Measurements from ENCODE around the gene TSPAN19. TPM values are rescaled to one million over a fixed set of nuclear protein-coding genes. Genes with fewer than 3 reads are reported as not detected.

TSPAN19 gene
- total and polyA plus RNA-seq, 2 donors (not counting 3 experiments of a cell fraction or from before 2014, with no cell fraction given): not detected

DNA sequence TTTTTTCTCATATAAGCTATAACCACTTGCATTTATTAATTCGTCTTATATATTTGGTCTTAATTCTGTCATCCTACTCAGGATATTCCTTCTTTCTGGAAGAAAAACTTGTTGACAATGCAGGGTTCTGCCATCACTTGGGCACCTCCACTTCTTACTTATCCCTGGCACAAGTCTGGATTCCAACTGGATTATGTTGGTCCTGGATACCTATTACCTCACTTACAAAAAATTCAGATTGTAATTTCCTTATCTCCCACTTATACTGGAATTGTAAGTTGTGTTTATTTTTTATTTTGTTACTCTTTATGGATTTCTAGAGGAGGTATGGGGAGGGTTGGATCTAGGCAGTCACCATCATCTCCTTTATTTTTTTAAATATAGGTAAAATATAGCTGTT, 36.7 kb upstream of the TSPAN19 start:
- H3K9me3 ChIP-seq (replicated peaks; ENCODE audit: control insufficient read depth, insufficient read depth, low read length): no peaks in the 10 kb centered on the region
- H3K9me1 ChIP-seq (replicated peaks; ENCODE audit: control insufficient read depth, extremely low read depth, insufficient read depth, low read length): no peaks in the 10 kb centered on the region
- no peak overlapping the region for H3K27ac ChIP-seq (ENCODE audit: insufficient read depth, low read depth, low read length)
- H3K4me3 ChIP-seq (replicated peaks in 1 of 3; ENCODE audit: insufficient read depth in 1 of 3, low read depth in 1 of 3, low read length in 3 of 3): no peak overlapping the region
- intact Hi-C loops (cut with micrococcal nuclease): no loop called here
- H3K9ac ChIP-seq (replicated peaks; ENCODE audit: extremely low read depth, insufficient read depth, low read length): no peak overlapping the region
- H3K79me2 ChIP-seq (ENCODE audit: control insufficient read depth, insufficient read depth, low read length): no peaks in the 10 kb centered on the region
- H4K20me1 ChIP-seq (replicated peaks; ENCODE audit: control insufficient read depth, extremely low read depth, insufficient read depth, low read length): no peaks in the 10 kb centered on the region
- no peaks in the 10 kb centered on the region for H3K4me1 ChIP-seq (ENCODE audit: control insufficient read depth, extremely low read depth, insufficient read depth, low read length)
- dilution Hi-C loops (cut with MboI; ENCODE audit: extremely low pct_ligation_motif_present, low sequenced_read_pairs): no loop called here
- no peaks in the 10 kb centered on the region for H3K27me3 ChIP-seq (ENCODE audit: control insufficient read depth in 2 of 2, insufficient read depth in 2 of 2, low read length in 2 of 2)
- no peak overlapping the region for H3K4me2 ChIP-seq (ENCODE audit: insufficient read depth, low read length)
- DNase-seq (ENCODE audit: low read depth, low spot score) (no peak), FAIRE-seq (no peak)
- ChIA-PET POLR2A (no interaction called here), CTCF (no interaction called here)
- no TSS peak for BruUV-seq (replicated peaks)
- H3K36me3 ChIP-seq (ENCODE audit: control insufficient read depth in 2 of 2, extremely low read depth in 1 of 2, insufficient read depth in 2 of 2, low read length in 2 of 2): no peaks in the 10 kb centered on the region
- TF ChIP-seq POLR2A (IDR thresholded peaks at IDR 0.05; ENCODE audit: low read depth, low read length) (no peak), POLR2AphosphoS5 (IDR thresholded peaks at IDR 0.05; ENCODE audit: insufficient read depth, low read depth, low read length) (no peak), FOS (IDR thresholded peaks at IDR 0.05; ENCODE audit: borderline replicate concordance, insufficient read depth, low read length) (no peak), MYC (IDR thresholded peaks at IDR 0.05; ENCODE audit: low read depth, low read length) (no peak), GATA2 (IDR thresholded peaks at IDR 0.05; ENCODE audit: insufficient read depth, insufficient read length, low read depth, low read length) (no peak), EZH2 (IDR thresholded peaks at IDR 0.05; ENCODE audit: borderline replicate concordance, low read depth, low read length, severe bottlenecking) (no peak), JUN (IDR thresholded peaks at IDR 0.05; ENCODE audit: borderline replicate concordance, insufficient read depth, insufficient read length, low read depth) (no peak)
- TF ChIP-seq, protein P1, sequence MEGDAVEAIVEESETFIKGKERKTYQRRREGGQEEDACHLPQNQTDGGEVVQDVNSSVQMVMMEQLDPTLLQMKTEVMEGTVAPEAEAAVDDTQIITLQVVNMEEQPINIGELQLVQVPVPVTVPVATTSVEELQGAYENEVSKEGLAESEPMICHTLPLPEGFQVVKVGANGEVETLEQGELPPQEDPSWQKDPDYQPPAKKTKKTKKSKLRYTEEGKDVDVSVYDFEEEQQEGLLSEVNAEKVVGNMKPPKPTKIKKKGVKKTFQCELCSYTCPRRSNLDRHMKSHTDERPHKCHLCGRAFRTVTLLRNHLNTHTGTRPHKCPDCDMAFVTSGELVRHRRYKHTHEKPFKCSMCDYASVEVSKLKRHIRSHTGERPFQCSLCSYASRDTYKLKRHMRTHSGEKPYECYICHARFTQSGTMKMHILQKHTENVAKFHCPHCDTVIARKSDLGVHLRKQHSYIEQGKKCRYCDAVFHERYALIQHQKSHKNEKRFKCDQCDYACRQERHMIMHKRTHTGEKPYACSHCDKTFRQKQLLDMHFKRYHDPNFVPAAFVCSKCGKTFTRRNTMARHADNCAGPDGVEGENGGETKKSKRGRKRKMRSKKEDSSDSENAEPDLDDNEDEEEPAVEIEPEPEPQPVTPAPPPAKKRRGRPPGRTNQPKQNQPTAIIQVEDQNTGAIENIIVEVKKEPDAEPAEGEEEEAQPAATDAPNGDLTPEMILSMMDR (IDR thresholded peaks at IDR 0.05; ENCODE audit: extremely low read depth in 1 of 2, insufficient read depth in 1 of 2, low read depth in 1 of 2, low read length in 2 of 2): no peak
- TF ChIP-seq, protein P2, sequence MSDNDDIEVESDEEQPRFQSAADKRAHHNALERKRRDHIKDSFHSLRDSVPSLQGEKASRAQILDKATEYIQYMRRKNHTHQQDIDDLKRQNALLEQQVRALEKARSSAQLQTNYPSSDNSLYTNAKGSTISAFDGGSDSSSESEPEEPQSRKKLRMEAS (IDR thresholded peaks at IDR 0.05; ENCODE audit: insufficient read depth, insufficient read length): no peak
- no peak overlapping the region for H2AFZ ChIP-seq (ENCODE audit: low read depth, low read length)
